ENCODE measurements around the gene UBE2G1. TPM values are rescaled to one million over a fixed set of nuclear protein-coding genes. Genes with fewer than 3 reads are reported as not detected.
A peak's percentile ranks its signal among the peaks of the same experiment; 100 is the strongest.

Gene UBE2G1
- polyA plus RNA-seq, 2 of the 4 experiments (the other 2 are of a cell fraction) = 86.2 to 117 TPM

GRCh38 chr17:4412933-4413831 is 46.7 kb upstream of the UBE2G1 start:
- Histone ChIP-seq H3K4me2 (peak overlapping the region; percentile 65), H3K4me1 (no peaks in the 10 kb centered on the region), H3K9me3 (no peaks in the 10 kb centered on the region), H3K4me3 (no peak overlapping the region), H3K27ac (no peak overlapping the region)
- DNase-seq (ENCODE audit: low read depth in 1 of 2, low spot score in 1 of 2) (peak; percentile 91 to 92), FAIRE-seq (peak; percentile 97), ATAC-seq (peak; percentile 99 to 100)
- 31% methylated on average over 27 of the region's 27 CpGs for WGBS (ENCODE audit: missing lambda C conversion rate)
- ChIA-PET POLR2A (no interaction called here), CTCF (interaction anchor here (0.5 to 12.0 kb wide), 65 partner anchors 9 to 1621 kb away, joined by 3 to 157 read pairs (median 4); no protein-coding TSS in a partner anchor)
- TF ChIP-seq CHD4 (IDR thresholded peaks at IDR 0.05; ENCODE audit: borderline replicate concordance) (no peak), CHD2 (IDR thresholded peaks at IDR 0.05; ENCODE audit: low read length, partially characterized antibody) (no peak), HDAC2 (IDR thresholded peaks at IDR 0.05) (0 out of 2 replicates have a peak, but pooled peaks have one; percentile 35), ESRRA (IDR thresholded peaks at IDR 0.05; ENCODE audit: borderline replicate concordance, low read length) (no peak), NR3C1 (IDR thresholded peaks at IDR 0.05) (no peak), CEBPB (IDR thresholded peaks at IDR 0.05) (no peak), HOXB5 (CRISPR knock-in tag; IDR thresholded peaks at IDR 0.05) (no peak), SMC3 (IDR thresholded peaks at IDR 0.05) (peak; percentile 97), KDM1A (IDR thresholded peaks at IDR 0.05; ENCODE audit: low read depth) (peak; percentile 78; the same call in 1 of the 2 replicates), RAD21 (conservative IDR thresholded peaks at IDR 0.05 in 1 of 2, IDR thresholded peaks at IDR 0.05 in 1 of 2) (peak; percentile 99 to 100), NPAS2 (CRISPR knock-in tag; IDR thresholded peaks at IDR 0.05; ENCODE audit: borderline replicate concordance) (no peak), RARB (CRISPR knock-in tag; IDR thresholded peaks at IDR 0.05) (no peak), BCL3 (IDR thresholded peaks at IDR 0.05) (no peak), KDM5A (IDR thresholded peaks at IDR 0.05) (no peak), MAZ (IDR thresholded peaks at IDR 0.05; ENCODE audit: borderline replicate concordance, low read depth, low read length) (no peak), CBX8 (IDR thresholded peaks at IDR 0.05) (no peak), MAFK (IDR thresholded peaks at IDR 0.05; ENCODE audit: partially characterized antibody) (no peak)
- TF ChIP-seq, protein P1, sequence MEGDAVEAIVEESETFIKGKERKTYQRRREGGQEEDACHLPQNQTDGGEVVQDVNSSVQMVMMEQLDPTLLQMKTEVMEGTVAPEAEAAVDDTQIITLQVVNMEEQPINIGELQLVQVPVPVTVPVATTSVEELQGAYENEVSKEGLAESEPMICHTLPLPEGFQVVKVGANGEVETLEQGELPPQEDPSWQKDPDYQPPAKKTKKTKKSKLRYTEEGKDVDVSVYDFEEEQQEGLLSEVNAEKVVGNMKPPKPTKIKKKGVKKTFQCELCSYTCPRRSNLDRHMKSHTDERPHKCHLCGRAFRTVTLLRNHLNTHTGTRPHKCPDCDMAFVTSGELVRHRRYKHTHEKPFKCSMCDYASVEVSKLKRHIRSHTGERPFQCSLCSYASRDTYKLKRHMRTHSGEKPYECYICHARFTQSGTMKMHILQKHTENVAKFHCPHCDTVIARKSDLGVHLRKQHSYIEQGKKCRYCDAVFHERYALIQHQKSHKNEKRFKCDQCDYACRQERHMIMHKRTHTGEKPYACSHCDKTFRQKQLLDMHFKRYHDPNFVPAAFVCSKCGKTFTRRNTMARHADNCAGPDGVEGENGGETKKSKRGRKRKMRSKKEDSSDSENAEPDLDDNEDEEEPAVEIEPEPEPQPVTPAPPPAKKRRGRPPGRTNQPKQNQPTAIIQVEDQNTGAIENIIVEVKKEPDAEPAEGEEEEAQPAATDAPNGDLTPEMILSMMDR (IDR thresholded peaks at IDR 0.05) = peak; percentile 98
- TF ChIP-seq, protein P2, sequence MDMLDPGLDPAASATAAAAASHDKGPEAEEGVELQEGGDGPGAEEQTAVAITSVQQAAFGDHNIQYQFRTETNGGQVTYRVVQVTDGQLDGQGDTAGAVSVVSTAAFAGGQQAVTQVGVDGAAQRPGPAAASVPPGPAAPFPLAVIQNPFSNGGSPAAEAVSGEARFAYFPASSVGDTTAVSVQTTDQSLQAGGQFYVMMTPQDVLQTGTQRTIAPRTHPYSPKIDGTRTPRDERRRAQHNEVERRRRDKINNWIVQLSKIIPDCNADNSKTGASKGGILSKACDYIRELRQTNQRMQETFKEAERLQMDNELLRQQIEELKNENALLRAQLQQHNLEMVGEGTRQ (IDR thresholded peaks at IDR 0.05) = no peak
- TF ChIP-seq, protein P3, sequence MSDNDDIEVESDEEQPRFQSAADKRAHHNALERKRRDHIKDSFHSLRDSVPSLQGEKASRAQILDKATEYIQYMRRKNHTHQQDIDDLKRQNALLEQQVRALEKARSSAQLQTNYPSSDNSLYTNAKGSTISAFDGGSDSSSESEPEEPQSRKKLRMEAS (IDR thresholded peaks at IDR 0.05) = no peak
- TF ChIP-seq, protein P4, sequence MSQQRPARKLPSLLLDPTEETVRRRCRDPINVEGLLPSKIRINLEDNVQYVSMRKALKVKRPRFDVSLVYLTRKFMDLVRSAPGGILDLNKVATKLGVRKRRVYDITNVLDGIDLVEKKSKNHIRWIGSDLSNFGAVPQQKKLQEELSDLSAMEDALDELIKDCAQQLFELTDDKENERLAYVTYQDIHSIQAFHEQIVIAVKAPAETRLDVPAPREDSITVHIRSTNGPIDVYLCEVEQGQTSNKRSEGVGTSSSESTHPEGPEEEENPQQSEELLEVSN (IDR thresholded peaks at IDR 0.05; ENCODE audit: borderline replicate concordance, low read depth) = no peak

DNA sequence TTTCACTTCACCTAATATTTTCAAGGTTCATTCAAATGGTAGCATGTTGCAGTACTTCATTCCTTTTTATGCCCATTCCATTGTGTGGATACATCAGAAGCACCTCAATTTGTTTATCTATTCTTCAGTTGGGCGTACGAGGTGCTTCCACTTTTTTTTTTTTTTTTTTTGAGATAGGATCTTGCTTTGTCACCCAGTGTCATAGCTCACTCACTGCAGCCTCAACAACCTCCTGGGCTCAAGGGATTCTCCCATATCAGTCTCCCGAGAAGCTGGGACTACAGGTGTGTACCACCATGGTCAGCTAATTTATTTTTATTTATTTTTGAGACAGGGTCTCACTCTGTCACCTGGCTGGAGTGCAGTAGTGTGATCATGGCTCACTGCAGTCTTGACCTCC is 44.7 kb upstream of the UBE2G1 start:
- ATAC-seq (no peak), FAIRE-seq (no peak), DNase-seq (ENCODE audit: low read depth in 1 of 2, low spot score in 1 of 2) (no peak)
- Histone ChIP-seq H3K4me1 (no peaks in the 10 kb centered on the region), H3K9me3 (no peaks in the 10 kb centered on the region), H3K4me2 (no peak overlapping the region), H3K27ac (no peak overlapping the region), H3K4me3 (no peak overlapping the region)
- ChIA-PET POLR2A (no interaction called here), CTCF (interaction anchor here (0.6 to 12.0 kb wide), 6 partner anchors 8 to 210 kb away, joined by 3 to 157 read pairs (median 4); no protein-coding TSS in a partner anchor)
- WGBS (ENCODE audit: missing lambda C conversion rate) = 80% methylated on average over 3 of the region's 3 CpGs
- TF ChIP-seq, protein P5, sequence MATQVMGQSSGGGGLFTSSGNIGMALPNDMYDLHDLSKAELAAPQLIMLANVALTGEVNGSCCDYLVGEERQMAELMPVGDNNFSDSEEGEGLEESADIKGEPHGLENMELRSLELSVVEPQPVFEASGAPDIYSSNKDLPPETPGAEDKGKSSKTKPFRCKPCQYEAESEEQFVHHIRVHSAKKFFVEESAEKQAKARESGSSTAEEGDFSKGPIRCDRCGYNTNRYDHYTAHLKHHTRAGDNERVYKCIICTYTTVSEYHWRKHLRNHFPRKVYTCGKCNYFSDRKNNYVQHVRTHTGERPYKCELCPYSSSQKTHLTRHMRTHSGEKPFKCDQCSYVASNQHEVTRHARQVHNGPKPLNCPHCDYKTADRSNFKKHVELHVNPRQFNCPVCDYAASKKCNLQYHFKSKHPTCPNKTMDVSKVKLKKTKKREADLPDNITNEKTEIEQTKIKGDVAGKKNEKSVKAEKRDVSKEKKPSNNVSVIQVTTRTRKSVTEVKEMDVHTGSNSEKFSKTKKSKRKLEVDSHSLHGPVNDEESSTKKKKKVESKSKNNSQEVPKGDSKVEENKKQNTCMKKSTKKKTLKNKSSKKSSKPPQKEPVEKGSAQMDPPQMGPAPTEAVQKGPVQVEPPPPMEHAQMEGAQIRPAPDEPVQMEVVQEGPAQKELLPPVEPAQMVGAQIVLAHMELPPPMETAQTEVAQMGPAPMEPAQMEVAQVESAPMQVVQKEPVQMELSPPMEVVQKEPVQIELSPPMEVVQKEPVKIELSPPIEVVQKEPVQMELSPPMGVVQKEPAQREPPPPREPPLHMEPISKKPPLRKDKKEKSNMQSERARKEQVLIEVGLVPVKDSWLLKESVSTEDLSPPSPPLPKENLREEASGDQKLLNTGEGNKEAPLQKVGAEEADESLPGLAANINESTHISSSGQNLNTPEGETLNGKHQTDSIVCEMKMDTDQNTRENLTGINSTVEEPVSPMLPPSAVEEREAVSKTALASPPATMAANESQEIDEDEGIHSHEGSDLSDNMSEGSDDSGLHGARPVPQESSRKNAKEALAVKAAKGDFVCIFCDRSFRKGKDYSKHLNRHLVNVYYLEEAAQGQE (IDR thresholded peaks at IDR 0.05) = no peak
- no peak for TF ChIP-seq CEBPB (IDR thresholded peaks at IDR 0.05)
- no peak for TF ChIP-seq FOSB (CRISPR knock-in tag; IDR thresholded peaks at IDR 0.05)
- no peak for TF ChIP-seq HOXB5 (CRISPR knock-in tag; IDR thresholded peaks at IDR 0.05)
- TF ChIP-seq MAFK (IDR thresholded peaks at IDR 0.05; ENCODE audit: partially characterized antibody) = no peak
- TF ChIP-seq MYC (IDR thresholded peaks at IDR 0.05; ENCODE audit: borderline replicate concordance, low read length) = no peak
- no peak for TF ChIP-seq KDM5A (IDR thresholded peaks at IDR 0.05)
- no peak for TF ChIP-seq GATA3 (IDR thresholded peaks at IDR 0.05; ENCODE audit: borderline replicate concordance)
- TF ChIP-seq NPAS2 (CRISPR knock-in tag; IDR thresholded peaks at IDR 0.05; ENCODE audit: borderline replicate concordance) = no peak
- no peak for TF ChIP-seq EHMT2 (IDR thresholded peaks at IDR 0.05; ENCODE audit: low read depth)
